GM12878 (cell line): ENCODE measurements around the gene PARPBP. TPM values are rescaled to one million over a fixed set of nuclear protein-coding genes. Genes with fewer than 3 reads are reported as not detected.

Experiments used
- ATAC-seq: fragments of 200-7000 bp; cut with Tn5 transposase; 3 replicates; pipeline ENCODE4 v1.9.1; 2020; ENCODE audit warnings: mild to moderate bottlenecking, moderate library complexity
- BruUV-seq: library from RNA; stranded (reverse); fragments of 400-500 nt; replicated peaks from 2 replicates; lab custom pipeline; 2021; lab: Mats Ljungman, UMichigan
- CTCF ChIA-PET: fragments of 300-600 bp; sonication (Branson Sonifier 250); formaldehyde crosslinking; extraction: SDS; loops from one replicate; lab custom pipeline; 2021; ENCODE audit warnings: inconsistent platforms; lab: Yijun Ruan, JAX
- POLR2A ChIA-PET: fragments of 350-600 bp; formaldehyde crosslinking; extraction: SDS; loops from one replicate; lab custom pipeline; 2021; ENCODE audit warnings: inconsistent platforms; lab: Charles Lee
- RAD21 ChIA-PET: fragments of 300-600 bp; sonication (Branson Sonifier 250); formaldehyde crosslinking; loops from one replicate; lab custom pipeline; 2023; ENCODE audit warnings: antibody characterized with exemption; ENCODE audit not compliant: unreplicated experiment; lab: Charles Lee
- SMC1A ChIA-PET: fragments of 300-600 bp; sonication (Branson Sonifier 250); formaldehyde crosslinking; loops from one replicate; lab custom pipeline; 2023; ENCODE audit not compliant: unreplicated experiment, uncharacterized antibody; lab: Charles Lee
- DNase-seq: peaks from one replicate; pipeline ENCODE4 v3.0.0-alpha.2; 2011; ENCODE audit warnings: low read depth, low spot score
- FAIRE-seq: peaks from 3 replicates; lab custom pipeline; 2011; peaks lifted over from hg19 to GRCh38; lab: Jason Lieb, UNC
- H2AFZ ChIP-seq: 2 replicates; pipeline ENCODE4 v1.6.0; 2011; ENCODE audit warnings: low read depth, low read length, control low read depth; ENCODE audit not compliant: control insufficient read depth
- H3K27ac ChIP-seq: 2 replicates; pipeline ENCODE4 v1.5.1; 2011; ENCODE audit warnings: control low read depth; ENCODE audit not compliant: control insufficient read depth, insufficient read depth
- H3K27me3 ChIP-seq, 2 experiments: replicated peaks in 1 of 2; 2 replicates each; pipeline versions ENCODE4 v1.6.0 to v1.6.1; 2011; ENCODE audit warnings: low read length in 1 of 2; ENCODE audit not compliant: control insufficient read depth in 2 of 2, insufficient read depth in 2 of 2
- H3K36me3 ChIP-seq, 2 experiments: 2 replicates each; pipeline ENCODE4 v1.5.1; 2011; ENCODE audit warnings: low read length in 1 of 2; ENCODE audit not compliant: control insufficient read depth in 2 of 2, insufficient read depth in 2 of 2
- H3K4me1 ChIP-seq: 2 replicates; pipeline ENCODE4 v1.6.1; 2011; ENCODE audit warnings: mild to moderate bottlenecking, low read length, moderate library complexity, mixed read lengths; ENCODE audit not compliant: control insufficient read depth, insufficient read depth
- H3K4me2 ChIP-seq: 2 replicates; pipeline ENCODE4 v1.6.0; 2011; ENCODE audit warnings: control low read depth; ENCODE audit not compliant: control insufficient read depth, insufficient read depth
- H3K4me3 ChIP-seq: fragments of 200-600 bp; sonication (generic); 2 replicates; pipeline ENCODE4 v1.5.1; 2016
- H3K79me2 ChIP-seq: 2 replicates; pipeline ENCODE4 v1.6.0; 2011; ENCODE audit warnings: low read length; ENCODE audit not compliant: control insufficient read depth, insufficient read depth
- H3K9ac ChIP-seq: 2 replicates; pipeline ENCODE4 v1.8.0; 2011; ENCODE audit warnings: low read length, control low read depth, mixed read lengths; ENCODE audit not compliant: control insufficient read depth, insufficient read depth
- H3K9me3 ChIP-seq: replicated peaks from 3 replicates; pipeline ENCODE4 v1.5.1; 2011; ENCODE audit warnings: mild to moderate bottlenecking, low read length; ENCODE audit not compliant: control insufficient read depth, insufficient read depth
- H4K20me1 ChIP-seq: 2 replicates; pipeline ENCODE4 v1.6.0; 2011; ENCODE audit not compliant: control insufficient read depth, insufficient read depth
- CEBPZ ChIP-seq: fragments of 150-350 bp; IDR thresholded peaks from 2 replicates; pipeline ENCODE4 v1.6.1; 2016; ENCODE audit warnings: low read depth, low read length
- CREM ChIP-seq: IDR thresholded peaks from 2 replicates; pipeline ENCODE4 v1.6.1; 2014; ENCODE audit warnings: antibody characterized with exemption, low read depth
- HDAC2 ChIP-seq: fragments of 200-600 bp; sonication (generic); IDR thresholded peaks from 2 replicates; pipeline ENCODE4 v1.6.1; 2017
- KDM1A ChIP-seq: fragments of 200-600 bp; sonication (generic); IDR thresholded peaks from 2 replicates; pipeline ENCODE4 v1.6.1; 2016; ENCODE audit warnings: borderline replicate concordance
- MXI1 ChIP-seq: fragments of 150-350 bp; IDR thresholded peaks from 2 replicates; pipeline ENCODE4 v1.6.1; 2011; ENCODE audit warnings: low read depth, mild to moderate bottlenecking, inconsistent platforms, low read length, improper control_type of control experiment
- PAX8 ChIP-seq: fragments of 450-650 bp; IDR thresholded peaks from 2 replicates; pipeline ENCODE4 v1.6.1; 2017; ENCODE audit warnings: mild to moderate bottlenecking, moderate library complexity
- RAD21 ChIP-seq: IDR thresholded peaks from 2 replicates; pipeline ENCODE4 v1.6.1; 2011; ENCODE audit warnings: mild to moderate bottlenecking, low read depth, low read length, moderate library complexity; ENCODE audit not compliant: insufficient read depth
- SIX5 ChIP-seq: IDR thresholded peaks from 2 replicates; pipeline ENCODE4 v1.6.1; 2011; ENCODE audit warnings: mild to moderate bottlenecking, low read depth, low read length, moderate library complexity; ENCODE audit not compliant: severe bottlenecking
- SP1 ChIP-seq: IDR thresholded peaks from one replicate; pipeline ENCODE4 v1.6.1; 2011; ENCODE audit warnings: low read depth, low read length
- SPI1 ChIP-seq: IDR thresholded peaks from 2 replicates; pipeline ENCODE4 v1.6.1; 2011; ENCODE audit warnings: low read depth, mild to moderate bottlenecking, low read length, moderate library complexity, borderline replicate concordance; ENCODE audit not compliant: insufficient read depth
- SRF ChIP-seq, 2 experiments: IDR thresholded peaks; 2 replicates each; pipeline ENCODE4 v1.6.1; 2011; ENCODE audit warnings: low read depth in 2 of 2, low read length in 2 of 2, mild to moderate bottlenecking in 1 of 2, moderate library complexity in 1 of 2
- SUZ12 ChIP-seq: fragments of 200-600 bp; sonication (generic); IDR thresholded peaks from one replicate; pipeline ENCODE4 v1.6.1; 2018; ENCODE audit warnings: antibody characterized with exemption, mild to moderate bottlenecking; ENCODE audit not compliant: unreplicated experiment
- TARDBP ChIP-seq: IDR thresholded peaks from 2 replicates; pipeline ENCODE4 v1.6.1; 2016; ENCODE audit warnings: borderline replicate concordance
- TBL1XR1 ChIP-seq: IDR thresholded peaks from 2 replicates; pipeline ENCODE4 v1.6.1; 2012; ENCODE audit warnings: low read depth, low read length, improper control_type of control experiment
- TCF3 ChIP-seq: IDR thresholded peaks from 2 replicates; pipeline ENCODE4 v1.6.1; 2012; ENCODE audit warnings: low read depth, mild to moderate bottlenecking, low read length, borderline replicate concordance; ENCODE audit not compliant: insufficient read depth
- ZBTB40 ChIP-seq: fragments of 450-650 bp; IDR thresholded peaks from 2 replicates; pipeline ENCODE4 v1.6.1; 2016; ENCODE audit warnings: mild to moderate bottlenecking, moderate library complexity, borderline replicate concordance
- ZNF384 ChIP-seq: IDR thresholded peaks from 2 replicates; pipeline ENCODE4 v1.6.1; 2012; ENCODE audit warnings: low read depth, mild to moderate bottlenecking, low read length, improper control_type of control experiment, borderline replicate concordance
- WGBS: methylation state at CpG from one replicate; pipeline ENCODE4 v1.1.6; 2016; ENCODE audit warnings: low lambda C conversion rate; ENCODE audit not compliant: insufficient replicate concordance, insufficient coverage; ENCODE audit errors: missing lambda C conversion rate; 5-methylcytosine and 5-hydroxymethylcytosine counted together
- in situ Hi-C: fragments of 300-500 bp; cut with MboI; formaldehyde crosslinking; loops from 9 replicates; pipeline ENCODE4 v1.14.3; 2018; ENCODE audit warnings: mixed read lengths
- intact Hi-C: fragments of 100-400 bp; cut with micrococcal nuclease; formaldehyde crosslinking; loops from one replicate; pipeline ENCODE4 v1.14.2; 2022; ENCODE audit not compliant: unreplicated experiment
- polyA plus RNA-seq, 11 experiments: library from polyadenylated mRNA; depleted of rRNA in 4 of 11; unstranded in 6 of 11; stranded (reverse) in 5 of 11; fragments of >200 nt; fragmentation: Nextera tagmentation in 4 of 11; fragmentation: Illumina TruSeq in 1 of 11; extraction: Ambion mirVana in 4 of 11; extraction: Trizol in 1 of 11; gene quantifications; 1 replicate in 1 of 11; 2 replicates in 10 of 11; pipeline versions ENCODE4 v1.2.1 to v1.2.3, GENCODE V29; 2011 to 2016; ENCODE audit warnings: inconsistent platforms in 2 of 11, missing spikeins in 2 of 11, low read depth in 1 of 11
- total RNA-seq, 4 experiments: library from RNA; depleted of rRNA in 3 of 4; stranded (reverse); fragments of >200 nt in 3 of 4; fragmentation: Illumina TruSeq in 1 of 4; extraction: Trizol in 1 of 4; gene quantifications; 2 replicates each; pipeline versions ENCODE4 v1.2.1 to v1.2.3, GENCODE V29; 2013 to 2021

PARPBP gene
- total and polyA plus RNA-seq, 10 of the 15 experiments (the other 5 are each of a cell fraction or from before 2014, with no cell fraction given), result 20.3 to 57.7 (median 32.4) TPM

- TF ChIP-seq ZBTB40, result no peak
- no peak for TF ChIP-seq HDAC2
Observed at GRCh38 chr12:102118874-102119273, 1.1 kb upstream of the PARPBP start (continued).

- Histone ChIP-seq H3K9me3 (no peaks in the 10 kb centered on the region), H3K79me2 (peaks cover 53% of the 10 kb centered on the region), H2AFZ (peak overlapping the region; percentile 95), H4K20me1 (no peaks in the 10 kb centered on the region), H3K4me1 (no peaks in the 10 kb centered on the region), H3K4me3 (peak overlapping the region; percentile 88), H3K4me2 (peak overlapping the region; percentile 53), H3K36me3 (peaks cover 0 to under 1% of the 10 kb centered on the region in 2 experiments; a peak in 1 of 4 replicates), H3K9ac (peak overlapping the region; percentile 75), H3K27ac (peak overlapping the region; percentile 86), H3K27me3 (no peaks in the 10 kb centered on the region)
- ATAC-seq (no peak), FAIRE-seq (peak; percentile 31), DNase-seq (no peak)
- intact Hi-C loops, result loop anchor here (5.0 kb wide), 3 partner anchors 58 to 362 kb away; partner anchors contain the start of genes IGF1 and WASHC3
- RAD21 ChIA-PET, result interaction anchor here (1.1 to 2.0 kb wide), 4 partner anchors 20 to 423 kb away, joined by 3 to 4 read pairs (median 4); no protein-coding TSS in a partner anchor
- POLR2A ChIA-PET, result interaction anchor here (1.2 to 1.4 kb wide), 2 partner anchors 24 to 59 kb away, joined by 3 to 5 read pairs; partner anchors contain the start of gene WASHC3
- 0% methylated on average over 4 of the region's 4 CpGs for WGBS
- CTCF ChIA-PET, result interaction anchor here (1.3 kb wide), 1 partner anchor 363 kb away, joined by 8 read pairs; no protein-coding TSS in a partner anchor
- no TSS peak for BruUV-seq
- SMC1A ChIA-PET, result interaction anchor here (0.6 to 2.4 kb wide), 7 partner anchors 20 to 363 kb away, joined by 3 to 8 read pairs (median 4); partner anchors contain the start of gene WASHC3
- in situ Hi-C loops, result no loop called here
- TF ChIP-seq RAD21, result no peak
- TF ChIP-seq CREM, result no peak
- TF ChIP-seq KDM1A, result no peak
- TF ChIP-seq CEBPZ, result no peak
- TF ChIP-seq SIX5, result no peak
- no peak for TF ChIP-seq PAX8
- TF ChIP-seq SP1, result no peak
- no peak for TF ChIP-seq TCF3
- no peak for TF ChIP-seq MXI1
- TF ChIP-seq TARDBP, result no peak
- TF ChIP-seq SPI1, result no peak
- no peak for TF ChIP-seq ZNF384
- TF ChIP-seq TBL1XR1, result no peak
- no peak for TF ChIP-seq SRF (IDR thresholded peaks at IDR 0.05; ENCODE audit: low read depth in 2 of 2, low read length in 2 of 2)
- TF ChIP-seq SUZ12, result no peak
Observed at GRCh38 chr12:102120564-102120873, 536 bp downstream of the PARPBP start.
